Neural cell (in vitro differentiated cells): ENCODE results near the gene TEKT5.

Experiments
- EP300 ChIP-seq: fragments of 450-650 bp; conservative IDR thresholded peaks from 2 replicates; pipeline ENCODE4 v1.6.1; 2014; ENCODE audit warnings: antibody characterized with exemption, mild to moderate bottlenecking, moderate library complexity; ENCODE audit not compliant: poor library complexity, severe bottlenecking
- MXI1 ChIP-seq: fragments of 450-650 bp; conservative IDR thresholded peaks from 2 replicates; pipeline ENCODE4 v1.6.1; 2014; ENCODE audit warnings: antibody characterized with exemption, mild to moderate bottlenecking; ENCODE audit not compliant: poor library complexity, severe bottlenecking
- POLR2AphosphoS5 ChIP-seq: IDR thresholded peaks from 2 replicates; pipeline ENCODE4 v1.6.1; 2012
- REST ChIP-seq: IDR thresholded peaks from 2 replicates; pipeline ENCODE4 v1.6.1; 2012; ENCODE audit warnings: borderline replicate concordance
- TF ChIP-seq, protein P1 (sequence below): fragments of 450-650 bp; IDR thresholded peaks from 2 replicates; pipeline ENCODE4 v1.5.1; 2014; ENCODE audit warnings: antibody characterized with exemption, mild to moderate bottlenecking, moderate library complexity; ENCODE audit not compliant: poor library complexity, severe bottlenecking

GRCh38 chr16:10584981-10585438 lies 109.7 kb downstream of the TEKT5 start:
- TF ChIP-seq REST (no peak), MXI1 (no peak), POLR2AphosphoS5 (no peak), EP300 (no peak)
- TF ChIP-seq, protein P1, sequence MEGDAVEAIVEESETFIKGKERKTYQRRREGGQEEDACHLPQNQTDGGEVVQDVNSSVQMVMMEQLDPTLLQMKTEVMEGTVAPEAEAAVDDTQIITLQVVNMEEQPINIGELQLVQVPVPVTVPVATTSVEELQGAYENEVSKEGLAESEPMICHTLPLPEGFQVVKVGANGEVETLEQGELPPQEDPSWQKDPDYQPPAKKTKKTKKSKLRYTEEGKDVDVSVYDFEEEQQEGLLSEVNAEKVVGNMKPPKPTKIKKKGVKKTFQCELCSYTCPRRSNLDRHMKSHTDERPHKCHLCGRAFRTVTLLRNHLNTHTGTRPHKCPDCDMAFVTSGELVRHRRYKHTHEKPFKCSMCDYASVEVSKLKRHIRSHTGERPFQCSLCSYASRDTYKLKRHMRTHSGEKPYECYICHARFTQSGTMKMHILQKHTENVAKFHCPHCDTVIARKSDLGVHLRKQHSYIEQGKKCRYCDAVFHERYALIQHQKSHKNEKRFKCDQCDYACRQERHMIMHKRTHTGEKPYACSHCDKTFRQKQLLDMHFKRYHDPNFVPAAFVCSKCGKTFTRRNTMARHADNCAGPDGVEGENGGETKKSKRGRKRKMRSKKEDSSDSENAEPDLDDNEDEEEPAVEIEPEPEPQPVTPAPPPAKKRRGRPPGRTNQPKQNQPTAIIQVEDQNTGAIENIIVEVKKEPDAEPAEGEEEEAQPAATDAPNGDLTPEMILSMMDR = no peak
